Effector memory CD8-positive, alpha-beta T cell (primary cell): Measurements from ENCODE around the gene USP7.

ENCODE experiments used
- ATAC-seq: fragments of 150-1000 bp; cut with Tn5 transposase; replicated peaks from 2 replicates; pipeline ENCODE4 v1.10.0; 2021; ENCODE audit warnings: mild to moderate bottlenecking, moderate library complexity
- DNase-seq, 3 experiments: peaks; one replicate each; pipeline ENCODE4 v3.0.0; 2021
- H3K27ac Mint-ChIP-seq, 2 donors: one replicate each; pipeline ENCODE4 v1.8.0; 2022; ENCODE audit warnings: mild to moderate bottlenecking in 2 of 2, mixed read lengths in 2 of 2, moderate library complexity in 2 of 2
- H3K27me3 Mint-ChIP-seq, 2 donors: one replicate each; pipeline ENCODE4 v1.8.0; 2022; ENCODE audit warnings: mixed read lengths in 2 of 2
- H3K36me3 Mint-ChIP-seq: one replicate; pipeline ENCODE4 v1.8.0; 2022; ENCODE audit warnings: mild to moderate bottlenecking, moderate library complexity, mixed read lengths; ENCODE audit not compliant: insufficient read depth
- H3K4me1 Mint-ChIP-seq, 2 donors: one replicate each; pipeline ENCODE4 v1.8.0; 2022; ENCODE audit warnings: low read depth in 2 of 2, mixed read lengths in 2 of 2
- H3K4me3 Mint-ChIP-seq, 2 donors: one replicate each; pipeline ENCODE4 v1.8.0; 2022; ENCODE audit warnings: mild to moderate bottlenecking in 2 of 2, mixed read lengths in 2 of 2, moderate library complexity in 2 of 2
- H3K9me3 Mint-ChIP-seq, 2 donors: one replicate each; pipeline ENCODE4 v1.8.0; 2022; ENCODE audit warnings: mixed read lengths in 2 of 2

USP7 gene

DNA sequence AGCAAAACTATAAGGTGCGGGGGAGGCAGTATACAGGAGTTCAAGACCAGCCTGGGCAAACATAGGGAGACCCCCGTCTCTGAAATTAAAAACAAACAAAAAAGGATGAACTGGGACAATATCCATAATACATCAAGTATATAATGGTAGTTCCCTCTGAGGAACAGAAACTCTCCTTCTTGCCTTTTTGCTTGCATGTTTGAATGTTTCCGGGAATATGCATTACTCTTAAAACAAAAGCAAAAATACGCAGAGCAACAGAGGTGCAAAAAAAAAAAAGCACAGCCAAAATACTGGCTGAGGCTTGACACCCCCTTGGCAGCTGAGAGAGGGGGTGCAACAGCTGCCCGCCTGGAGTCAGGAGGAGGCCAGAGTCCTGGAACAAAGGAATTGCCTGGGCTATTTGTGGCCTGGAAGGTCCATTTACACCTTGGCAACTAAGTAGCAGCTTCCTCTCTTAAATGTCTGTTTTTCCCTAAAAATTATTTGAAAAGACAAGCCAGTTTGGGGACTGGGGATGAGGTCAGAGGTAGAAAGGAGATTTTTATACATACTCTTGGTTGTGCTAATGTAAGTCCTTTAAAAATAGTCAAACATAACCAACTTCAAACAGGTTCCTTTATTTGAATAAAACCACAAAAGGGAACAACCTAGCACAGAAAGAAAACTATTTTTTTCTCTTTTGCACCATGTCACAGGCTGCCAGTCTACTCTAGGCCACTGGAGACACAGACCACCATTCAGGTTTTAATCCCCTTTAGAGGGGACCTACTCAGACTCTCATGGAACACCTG lies 19.5 kb downstream of the USP7 start:
- Mint-ChIP-seq H3K36me3 (peaks cover 24% of the 10 kb centered on the region), H3K27me3 (no peaks in the 10 kb centered on the region), H3K4me3 (peak overlapping the region; percentile 57 to 75), H3K9me3 (no peaks in the 10 kb centered on the region), H3K27ac (peak overlapping the region; percentile 83), H3K4me1 (peaks cover 90 to 93% of the 10 kb centered on the region in 2 donors)
- ATAC-seq: peak; percentile 34
- no peak for DNase-seq

DNA sequence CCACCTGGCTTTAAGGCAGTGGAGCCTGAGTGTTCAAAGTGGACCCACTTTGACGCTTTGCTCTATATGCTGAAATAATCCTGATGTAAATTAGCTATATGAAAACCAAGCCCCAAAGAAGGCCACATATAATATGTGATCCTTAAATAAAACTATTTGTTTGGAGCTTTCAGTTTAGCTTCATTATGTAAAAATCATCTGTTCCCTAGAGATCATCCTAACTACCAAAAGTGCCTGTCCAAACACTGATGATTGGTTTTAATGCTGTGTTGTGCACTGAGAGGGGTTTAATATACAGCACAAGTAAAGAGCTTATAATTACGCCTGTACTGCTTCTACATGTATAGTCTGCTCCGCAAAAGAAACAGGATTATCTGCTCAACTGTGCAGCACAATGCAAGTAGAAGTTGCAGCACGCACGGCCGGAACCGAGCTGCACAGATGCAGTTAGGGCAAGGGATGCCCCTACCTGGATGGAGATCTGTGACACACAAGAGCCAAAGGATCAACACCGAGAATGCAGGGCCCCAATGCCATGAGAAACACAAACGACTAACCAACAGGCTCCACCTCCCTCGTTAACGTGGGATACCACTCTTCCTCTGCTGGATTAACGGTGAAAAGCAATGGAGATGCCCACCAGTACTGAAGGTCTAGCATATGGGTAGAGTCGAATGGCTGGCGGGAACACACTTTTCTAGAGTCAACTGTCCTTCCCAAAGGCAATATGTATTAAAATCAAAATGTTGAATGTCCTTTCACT lies 20.5 kb downstream of the USP7 start:
- peaks cover 26% of the 10 kb centered on the region for H3K36me3 Mint-ChIP-seq
- peak overlapping the region; percentile 57 to 75 for H3K4me3 Mint-ChIP-seq
- peak overlapping the region; percentile 83 to 86 for H3K27ac Mint-ChIP-seq
- ATAC-seq (no peak), DNase-seq (no peak)
- H3K9me3 Mint-ChIP-seq: no peaks in the 10 kb centered on the region
- H3K27me3 Mint-ChIP-seq: no peaks in the 10 kb centered on the region
- peaks cover 91 to 93% of the 10 kb centered on the region in 2 donors for H3K4me1 Mint-ChIP-seq

DNA sequence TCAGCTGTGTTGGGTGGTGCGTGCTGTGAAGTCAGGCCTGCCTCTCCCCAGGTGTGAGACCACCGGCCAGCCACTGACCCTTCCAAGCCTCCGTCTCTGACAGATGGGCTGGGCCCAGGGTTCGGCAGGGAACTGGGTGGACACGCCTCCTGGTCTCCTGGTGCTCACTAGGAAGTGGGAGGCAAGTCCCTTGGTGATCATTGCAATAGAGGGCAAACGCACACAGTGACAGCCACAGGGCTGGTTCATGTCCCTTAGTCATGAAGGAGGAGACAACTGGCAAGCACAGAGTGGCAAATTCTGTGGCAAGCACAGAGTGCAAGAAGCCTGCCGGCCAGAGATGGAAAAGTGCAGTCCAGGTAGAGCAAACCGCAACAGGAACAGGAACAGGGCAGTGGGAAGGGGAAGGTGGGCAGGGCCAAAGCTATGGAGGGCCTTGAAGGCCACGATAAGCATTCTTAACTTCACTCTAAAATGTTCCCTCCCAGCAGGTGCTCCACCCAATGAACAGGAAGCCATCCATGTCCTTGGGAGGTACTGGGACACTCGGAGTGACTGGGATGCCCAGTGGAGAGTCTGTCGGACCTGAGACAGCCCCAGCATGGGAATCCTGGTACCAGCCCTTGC lies 21.9 kb downstream of the USP7 start:
- Mint-ChIP-seq H3K4me1 (peaks cover 91% of the 10 kb centered on the region in 2 donors), H3K9me3 (no peaks in the 10 kb centered on the region), H3K27ac (peak overlapping the region; percentile 83 to 86), H3K36me3 (peaks cover 30% of the 10 kb centered on the region), H3K4me3 (peak overlapping the region; percentile 50 to 69), H3K27me3 (no peaks in the 10 kb centered on the region)
- ATAC-seq (no peak), DNase-seq (no peak)

DNA sequence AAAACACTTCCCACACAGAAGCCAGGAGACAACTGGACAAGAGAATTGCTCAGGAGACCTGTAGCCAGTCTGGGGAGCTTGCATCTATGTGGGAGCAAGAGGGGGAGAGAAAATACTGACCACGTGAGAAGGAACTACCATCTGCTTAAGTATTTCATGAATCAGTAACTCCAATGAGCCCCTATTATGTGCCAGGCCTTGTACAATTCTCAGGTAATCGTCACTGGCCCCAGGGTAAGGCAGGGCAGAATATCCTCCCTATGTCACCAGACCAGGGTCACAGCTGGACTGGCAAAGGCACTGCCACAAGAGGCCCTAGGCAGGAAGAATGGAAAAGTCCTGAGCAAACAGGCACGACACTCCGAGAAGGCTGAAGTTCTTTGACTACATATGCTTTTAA lies 25.9 kb downstream of the USP7 start:
- Mint-ChIP-seq H3K9me3 (no peaks in the 10 kb centered on the region), H3K4me1 (peaks cover 77 to 80% of the 10 kb centered on the region in 2 donors), H3K27me3 (no peaks in the 10 kb centered on the region), H3K4me3 (peak overlapping the region; percentile 32 to 40), H3K27ac (peak overlapping the region; percentile 12 to 59), H3K36me3 (peaks cover 31% of the 10 kb centered on the region)
- DNase-seq: no peak
- no peak for ATAC-seq

DNA sequence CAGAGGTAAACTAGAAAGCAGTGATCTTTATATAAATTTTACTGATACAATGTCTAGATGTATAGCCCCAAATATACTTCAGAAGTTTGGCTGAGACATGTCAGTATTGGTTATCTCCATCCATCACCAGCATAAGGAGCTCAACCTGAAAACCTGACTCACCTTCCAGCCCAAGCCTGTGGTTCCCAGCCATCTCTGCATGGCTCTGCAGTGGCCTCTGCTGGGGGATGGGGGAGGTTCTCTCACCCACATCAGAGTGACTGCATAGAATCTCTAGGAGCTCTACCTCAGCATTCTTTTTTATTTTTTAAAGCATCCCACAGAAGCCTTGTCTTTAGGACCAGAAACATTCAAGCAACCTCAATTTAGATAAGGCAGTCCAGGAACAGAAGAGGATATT lies 27.3 kb downstream of the USP7 start:
- H3K27me3 Mint-ChIP-seq: no peaks in the 10 kb centered on the region
- H3K9me3 Mint-ChIP-seq: no peaks in the 10 kb centered on the region
- peak overlapping the region in 1 of 2 donors; percentile 90 for H3K27ac Mint-ChIP-seq
- peaks cover 70 to 81% of the 10 kb centered on the region in 2 donors for H3K4me1 Mint-ChIP-seq
- peaks cover 38% of the 10 kb centered on the region for H3K36me3 Mint-ChIP-seq
- ATAC-seq (peak; percentile 97), DNase-seq (peak; percentile 54 to 63 (median 55))
- peak overlapping the region; percentile 69 to 71 for H3K4me3 Mint-ChIP-seq

DNA sequence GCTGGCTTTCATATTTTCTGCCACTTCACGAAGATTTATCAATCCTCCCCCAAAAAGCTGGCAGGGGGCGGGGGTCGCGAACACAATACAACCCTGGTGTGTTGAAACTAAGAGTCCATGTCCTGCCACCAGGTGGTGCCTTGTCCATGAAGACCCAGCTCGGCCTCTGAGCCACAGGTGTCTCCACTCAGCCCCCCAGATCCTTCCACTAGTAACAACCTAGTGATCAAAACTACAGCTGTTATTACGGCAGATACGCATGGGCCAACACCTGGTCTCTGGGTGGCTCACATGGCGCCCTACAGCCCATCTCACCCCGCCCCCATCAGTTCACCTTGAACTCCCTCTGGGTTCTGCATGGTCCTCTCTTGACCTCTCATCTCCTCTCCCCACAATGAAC lies 27.7 kb downstream of the USP7 start:
- DNase-seq (no peak), ATAC-seq (peak; percentile 16)
- Mint-ChIP-seq H3K36me3 (peaks cover 42% of the 10 kb centered on the region), H3K27me3 (no peaks in the 10 kb centered on the region), H3K27ac (peak overlapping the region in 1 of 2 donors; percentile 90), H3K4me3 (peak overlapping the region; percentile 69 to 71), H3K9me3 (no peaks in the 10 kb centered on the region), H3K4me1 (peaks cover 68 to 81% of the 10 kb centered on the region in 2 donors)

DNA sequence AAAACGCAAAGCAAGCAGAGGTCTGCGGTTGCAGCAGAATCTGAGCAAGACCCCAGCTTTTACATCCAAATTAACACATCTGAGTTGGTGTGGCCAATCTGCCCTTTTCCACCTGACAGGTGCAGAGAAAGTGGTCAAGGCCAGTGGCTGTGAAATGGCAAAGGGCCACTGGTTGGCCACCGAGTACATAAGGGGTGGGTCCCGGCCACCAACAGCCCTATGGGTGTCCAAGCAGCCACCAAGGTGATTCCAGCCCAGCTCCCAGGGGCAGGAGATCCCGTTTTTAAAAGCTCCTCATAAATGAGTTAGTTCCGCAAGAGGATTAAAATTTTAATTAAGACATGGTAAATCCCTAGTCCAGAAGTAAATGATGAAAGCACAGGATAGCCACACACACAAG lies 29.1 kb downstream of the USP7 start:
- H3K9me3 Mint-ChIP-seq: no peaks in the 10 kb centered on the region
- DNase-seq (no peak), ATAC-seq (no peak)
- H3K4me1 Mint-ChIP-seq: peaks cover 55 to 72% of the 10 kb centered on the region in 2 donors
- no peaks in the 10 kb centered on the region for H3K27me3 Mint-ChIP-seq
- no peak overlapping the region for H3K27ac Mint-ChIP-seq
- peaks cover 43% of the 10 kb centered on the region for H3K36me3 Mint-ChIP-seq
- no peak overlapping the region for H3K4me3 Mint-ChIP-seq

DNA sequence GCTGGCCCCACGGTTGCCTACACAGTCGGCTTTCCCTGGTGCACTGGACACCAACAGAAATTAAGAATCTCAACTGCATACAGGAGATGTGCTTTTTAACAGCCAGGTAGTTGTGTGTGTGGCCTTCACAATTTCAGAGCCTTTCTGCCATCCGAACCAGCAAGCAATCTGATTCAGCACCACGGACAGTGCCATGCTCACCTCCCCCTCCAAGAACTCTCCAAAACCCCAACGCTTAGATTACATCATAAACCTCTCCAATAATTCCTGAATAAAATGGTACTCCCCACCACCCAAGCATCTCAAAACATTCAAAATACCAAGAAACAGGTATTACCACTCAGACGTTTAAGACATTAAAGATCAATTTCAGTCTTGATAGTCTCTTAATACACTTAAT lies 31.8 kb downstream of the USP7 start:
- ATAC-seq: no peak
- no peak overlapping the region for H3K4me3 Mint-ChIP-seq
- H3K27me3 Mint-ChIP-seq: no peaks in the 10 kb centered on the region
- H3K36me3 Mint-ChIP-seq: peaks cover 50% of the 10 kb centered on the region
- peak; percentile 49 to 54 (median 51) for DNase-seq
- peaks cover 43 to 68% of the 10 kb centered on the region in 2 donors for H3K4me1 Mint-ChIP-seq
- H3K27ac Mint-ChIP-seq: peak overlapping the region in 1 of 2 donors; percentile 73
- H3K9me3 Mint-ChIP-seq: no peaks in the 10 kb centered on the region

DNA sequence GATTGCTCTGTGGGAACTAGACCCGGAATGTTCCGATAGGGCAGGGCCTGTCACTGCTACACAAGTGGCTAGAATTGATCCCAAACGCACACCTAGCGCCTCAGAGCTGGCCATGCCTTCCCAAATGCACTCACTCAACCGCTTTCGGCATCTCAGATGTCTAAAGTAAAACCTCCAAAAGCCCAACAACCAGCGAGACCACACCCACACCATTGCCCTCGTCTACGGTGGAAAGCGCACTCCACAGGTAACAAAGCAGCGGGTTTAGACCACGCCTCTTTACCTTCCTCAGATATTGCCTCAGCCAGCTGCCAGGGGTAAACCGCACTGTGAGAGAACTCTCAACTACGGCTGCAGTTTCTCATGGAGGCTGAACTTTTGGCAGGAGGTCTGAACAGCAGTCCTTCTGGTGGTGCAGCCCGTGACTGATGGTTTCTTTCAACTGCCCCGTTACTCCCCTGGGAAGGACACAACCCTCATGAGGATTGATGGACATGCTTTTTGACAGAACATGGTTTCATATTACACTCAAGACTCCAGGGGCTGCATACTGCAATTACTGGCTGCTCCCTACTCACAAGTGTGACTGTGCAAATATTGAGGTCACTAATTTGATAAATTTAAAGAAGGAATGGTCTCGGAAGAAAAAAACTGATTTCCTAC lies 34.5 kb downstream of the USP7 start:
- H3K4me1 Mint-ChIP-seq: peaks cover 37 to 65% of the 10 kb centered on the region in 2 donors

DNA sequence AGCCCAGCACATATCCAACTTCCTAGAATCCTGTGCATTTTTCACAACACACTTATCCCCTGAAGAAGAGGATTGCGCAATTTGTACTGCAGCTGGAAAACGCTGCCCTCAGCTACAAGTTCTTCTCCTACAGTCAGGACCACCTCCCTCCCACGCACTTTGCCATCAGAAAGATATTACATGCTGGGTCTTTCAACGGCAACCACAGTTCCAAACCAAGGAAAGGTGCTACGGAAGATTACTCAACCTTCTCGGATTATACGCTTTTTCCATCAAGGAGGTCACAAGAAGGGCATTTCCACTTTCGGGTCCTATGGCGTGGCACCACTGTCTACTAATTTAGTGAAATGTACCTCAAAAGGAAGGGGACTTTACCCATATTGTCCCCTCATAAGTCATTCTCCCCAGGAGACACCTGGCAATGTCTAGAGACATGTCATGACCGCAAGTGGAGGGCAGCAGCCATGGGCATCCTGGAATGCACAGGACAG lies 35.2 kb downstream of the USP7 start:
- H3K27me3 Mint-ChIP-seq: no peaks in the 10 kb centered on the region
- H3K36me3 Mint-ChIP-seq: peaks cover 63% of the 10 kb centered on the region
- no peak for DNase-seq
- H3K9me3 Mint-ChIP-seq: no peaks in the 10 kb centered on the region
- no peak overlapping the region for H3K4me3 Mint-ChIP-seq
- no peak for ATAC-seq
- H3K4me1 Mint-ChIP-seq: peaks cover 36 to 63% of the 10 kb centered on the region in 2 donors
- no peak overlapping the region for H3K27ac Mint-ChIP-seq

More for the DNA sequence above, 34.5 kb downstream of the USP7 start:
- ATAC-seq (no peak), DNase-seq (no peak)
- Mint-ChIP-seq H3K9me3 (no peaks in the 10 kb centered on the region), H3K4me3 (no peak overlapping the region), H3K27ac (peak overlapping the region in 1 of 2 donors; percentile 35), H3K27me3 (no peaks in the 10 kb centered on the region), H3K36me3 (peaks cover 60% of the 10 kb centered on the region)

DNA sequence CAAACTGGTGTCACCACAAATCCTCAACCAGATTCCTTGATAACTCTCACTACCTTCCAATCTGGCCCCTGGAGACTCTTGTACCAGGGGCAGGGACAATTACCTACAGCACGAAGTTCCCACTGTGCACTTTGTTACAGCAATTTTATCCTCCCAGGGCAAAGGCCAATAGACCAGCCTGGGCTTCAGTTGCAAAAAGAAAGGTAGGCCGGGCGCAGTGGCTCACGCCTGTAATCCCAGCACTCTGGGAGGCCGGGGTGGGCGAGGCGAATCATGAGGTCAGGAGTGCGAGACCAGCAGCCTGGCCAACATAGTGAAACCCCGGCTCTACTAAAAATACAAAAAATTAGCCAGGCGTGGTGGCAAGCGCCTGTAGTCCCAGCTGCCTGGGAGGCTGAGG lies 36.9 kb downstream of the USP7 start:
- Mint-ChIP-seq H3K9me3 (no peaks in the 10 kb centered on the region), H3K36me3 (peaks cover 68% of the 10 kb centered on the region), H3K27me3 (no peaks in the 10 kb centered on the region), H3K4me3 (no peak overlapping the region), H3K4me1 (peaks cover 33 to 56% of the 10 kb centered on the region in 2 donors), H3K27ac (no peak overlapping the region)
- ATAC-seq (no peak), DNase-seq (no peak)

DNA sequence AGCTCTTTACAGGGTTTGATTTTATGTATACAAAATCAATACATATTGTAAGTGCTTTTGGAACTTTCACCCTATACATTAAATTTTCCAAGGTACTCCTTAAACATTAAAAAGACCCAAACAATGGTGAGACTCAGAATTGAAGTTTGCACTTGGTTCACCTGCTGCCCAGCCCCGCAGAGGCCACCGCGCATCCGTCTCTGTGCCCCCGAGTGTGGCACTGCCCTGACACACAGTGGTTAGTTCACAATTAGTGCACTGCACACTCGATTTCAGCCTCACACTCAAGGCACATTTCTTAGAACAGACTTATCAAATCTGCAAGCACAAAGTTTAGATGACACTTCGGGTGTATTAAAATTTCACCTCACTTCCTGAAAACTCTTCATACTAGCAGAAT lies 38.3 kb downstream of the USP7 start:
- Mint-ChIP-seq H3K27me3 (no peaks in the 10 kb centered on the region), H3K4me1 (peaks cover 30 to 46% of the 10 kb centered on the region in 2 donors), H3K36me3 (peaks cover 75% of the 10 kb centered on the region), H3K27ac (no peak overlapping the region), H3K9me3 (no peaks in the 10 kb centered on the region), H3K4me3 (no peak overlapping the region)
- no peak for DNase-seq
- no peak for ATAC-seq

DNA sequence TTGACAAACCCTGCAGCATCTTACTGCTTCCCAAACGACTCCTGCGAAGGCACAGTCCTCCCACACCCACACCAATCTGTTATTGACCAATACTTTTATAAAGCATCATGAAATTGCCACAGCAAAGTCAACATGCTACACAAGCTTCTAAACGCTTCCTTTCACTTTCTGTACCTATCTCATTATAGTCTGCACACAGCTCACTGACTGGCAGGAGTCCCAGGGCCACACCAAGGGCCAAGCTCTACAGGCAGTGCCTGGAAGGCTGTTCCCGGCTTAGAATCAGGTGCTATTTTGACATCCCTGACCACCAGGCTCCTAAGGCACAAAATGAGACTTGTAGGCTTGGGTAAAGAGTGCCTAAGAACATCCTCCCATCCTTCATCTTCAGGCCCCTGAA lies 39.5 kb downstream of the USP7 start:
- ATAC-seq: no peak
- Mint-ChIP-seq H3K4me1 (peaks cover 31 to 45% of the 10 kb centered on the region in 2 donors), H3K36me3 (peaks cover 81% of the 10 kb centered on the region)

More for the DNA sequence above, 39.5 kb downstream of the USP7 start:
- Mint-ChIP-seq H3K9me3 (no peaks in the 10 kb centered on the region), H3K27me3 (no peaks in the 10 kb centered on the region), H3K27ac (peak overlapping the region; percentile 59 to 92), H3K4me3 (no peak overlapping the region)
- no peak for DNase-seq
